HEK293T (cell line): ENCODE data around the gene FAH.

Source experiments
- CTCF ChIA-PET: fragments of 350-600 bp; formaldehyde crosslinking; extraction: SDS; loops from one replicate; lab custom pipeline; 2021; ENCODE audit warnings: antibody characterized with exemption, inconsistent platforms; lab: Yijun Ruan, JAX
- POLR2A ChIA-PET: fragments of 350-600 bp; formaldehyde crosslinking; extraction: SDS; loops from one replicate; lab custom pipeline; 2020; ENCODE audit warnings: antibody characterized with exemption, inconsistent platforms; lab: Yijun Ruan, JAX
- DNase-seq: peaks from one replicate; pipeline ENCODE4 v3.0.0; 2012; ENCODE audit warnings: mixed read lengths; ENCODE audit errors: extremely low spot score
- ARNT ChIP-seq: fragments of 450-650 bp; IDR thresholded peaks from 2 replicates; pipeline ENCODE4 v1.6.1; 2017; ENCODE audit warnings: mild to moderate bottlenecking
- BHLHE40 ChIP-seq: fragments of 450-650 bp; IDR thresholded peaks from 2 replicates; pipeline ENCODE4 v1.6.1; 2016; ENCODE audit warnings: mild to moderate bottlenecking, moderate library complexity, borderline replicate concordance
- CTBP1 ChIP-seq: fragments of 450-650 bp; IDR thresholded peaks from 2 replicates; pipeline ENCODE4 v1.6.1; 2016; ENCODE audit warnings: borderline replicate concordance
- ELF4 ChIP-seq: fragments of 450-650 bp; IDR thresholded peaks from 2 replicates; pipeline ENCODE4 v1.6.1; 2017; ENCODE audit warnings: antibody characterized with exemption
- FOXA1 ChIP-seq: fragments of 450-650 bp; IDR thresholded peaks from 2 replicates; pipeline ENCODE4 v1.6.1; 2016; ENCODE audit warnings: mild to moderate bottlenecking
- FOXK2 ChIP-seq: fragments of 450-650 bp; IDR thresholded peaks from 2 replicates; pipeline ENCODE4 v1.6.1; 2016; ENCODE audit warnings: mild to moderate bottlenecking
- FOXM1 ChIP-seq: fragments of 450-650 bp; IDR thresholded peaks from 2 replicates; pipeline ENCODE4 v1.6.1; 2017; ENCODE audit warnings: mild to moderate bottlenecking, borderline replicate concordance
- HDGF ChIP-seq: fragments of 450-650 bp; IDR thresholded peaks from 2 replicates; pipeline ENCODE4 v1.6.1; 2017; ENCODE audit warnings: antibody characterized with exemption, borderline replicate concordance
- L3MBTL2 ChIP-seq: fragments of 450-650 bp; conservative IDR thresholded peaks from 2 replicates; pipeline ENCODE4 v1.6.1; 2016; ENCODE audit warnings: mild to moderate bottlenecking
- LEF1 ChIP-seq: fragments of 450-650 bp; IDR thresholded peaks from 2 replicates; pipeline ENCODE4 v1.6.1; 2017; ENCODE audit warnings: mild to moderate bottlenecking, borderline replicate concordance
- NFRKB ChIP-seq: fragments of 450-650 bp; IDR thresholded peaks from 2 replicates; pipeline ENCODE4 v1.6.1; 2016; ENCODE audit warnings: mild to moderate bottlenecking, moderate library complexity
- PKNOX1 ChIP-seq: fragments of 450-650 bp; IDR thresholded peaks from 2 replicates; pipeline ENCODE4 v1.6.1; 2016
- SP1 ChIP-seq: fragments of 450-650 bp; IDR thresholded peaks from 2 replicates; pipeline ENCODE4 v1.6.1; 2017
- SUZ12 ChIP-seq: fragments of 450-650 bp; IDR thresholded peaks from 2 replicates; pipeline ENCODE4 v1.6.1; 2016; ENCODE audit warnings: mild to moderate bottlenecking
- TARDBP ChIP-seq: fragments of 450-650 bp; IDR thresholded peaks from 2 replicates; pipeline ENCODE4 v1.6.1; 2016
- ZNF384 ChIP-seq: fragments of 450-650 bp; IDR thresholded peaks from 2 replicates; pipeline ENCODE4 v1.6.1; 2016

Gene FAH

DNA sequence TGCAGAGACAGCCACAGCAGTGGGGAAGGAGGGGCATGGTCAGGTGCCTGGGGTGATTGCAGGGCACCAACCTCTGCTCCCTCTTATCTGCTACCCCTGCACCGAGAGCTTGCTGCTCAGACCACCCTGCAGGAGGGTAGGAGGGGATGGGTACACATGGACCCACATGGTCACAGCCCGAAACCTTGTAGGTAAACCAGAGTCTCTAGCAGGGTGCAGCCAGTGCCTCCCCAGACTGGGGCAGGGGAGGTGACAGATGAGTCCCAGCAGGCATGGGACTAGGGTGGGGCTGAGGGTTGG is 49.2 kb downstream of the FAH start:
- DNase-seq: no peak
- no peak for TF ChIP-seq FOXM1
- TF ChIP-seq NFRKB: no peak
- no peak for TF ChIP-seq HDGF
- no peak for TF ChIP-seq FOXK2
- TF ChIP-seq CTBP1: no peak
- TF ChIP-seq LEF1: no peak
- no peak for TF ChIP-seq SUZ12
- no peak for TF ChIP-seq ARNT
- no peak for TF ChIP-seq L3MBTL2
- TF ChIP-seq BHLHE40: no peak
- TF ChIP-seq SP1: no peak
- ChIA-PET POLR2A (no interaction called here), CTCF (no interaction called here)

- TF ChIP-seq ARNT (no peak), LEF1 (no peak), TARDBP (no peak), FOXA1 (no peak), ZNF384 (no peak), BHLHE40 (no peak), ELF4 (no peak), NFRKB (no peak), FOXM1 (no peak), CTBP1 (no peak), PKNOX1 (no peak), FOXK2 (no peak), SUZ12 (no peak), SP1 (no peak), HDGF (no peak), L3MBTL2 (no peak)
- POLR2A ChIA-PET: no interaction called here
- CTCF ChIA-PET: no interaction called here
- no peak for DNase-seq
These were observed 50.0 kb downstream of the FAH start for GRCh38 chr15:80202641-80203360.

DNA sequence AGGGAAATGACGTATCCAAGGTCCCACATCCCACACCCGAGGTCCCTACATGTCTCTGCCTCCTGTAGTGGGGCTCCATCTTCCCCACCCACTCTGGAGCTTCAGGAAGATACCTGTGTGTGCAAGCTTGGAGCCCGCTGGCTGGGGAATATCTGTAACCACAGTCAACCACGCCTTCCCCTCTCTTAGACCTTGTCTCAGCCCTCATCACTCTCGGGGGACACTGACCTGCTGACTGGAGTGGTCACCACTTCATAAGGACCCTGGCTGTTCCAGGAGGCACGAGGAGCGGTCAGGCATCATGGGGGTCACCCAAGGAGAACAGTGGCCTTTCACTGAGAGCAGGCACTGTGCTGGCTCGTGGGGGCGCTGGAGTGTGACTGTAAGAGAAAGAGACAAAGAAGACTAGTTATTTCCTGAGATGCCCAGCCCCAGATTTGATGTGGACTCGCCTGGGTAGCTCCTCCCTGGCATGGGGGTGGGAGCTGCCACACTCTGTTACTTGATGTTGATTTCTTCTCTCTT is 50.6 kb downstream of the FAH start:
- TF ChIP-seq LEF1 (no peak), ZNF384 (no peak), FOXM1 (no peak), PKNOX1 (no peak), FOXA1 (no peak), L3MBTL2 (no peak), SUZ12 (no peak), SP1 (no peak), ARNT (no peak)
- ChIA-PET POLR2A (no interaction called here), CTCF (no interaction called here)
- no peak for DNase-seq

- no peak for TF ChIP-seq NFRKB
- no peak for TF ChIP-seq SP1
- no peak for TF ChIP-seq PKNOX1
- no peak for TF ChIP-seq BHLHE40
- TF ChIP-seq L3MBTL2: no peak
- no peak for TF ChIP-seq FOXK2
- TF ChIP-seq TARDBP: no peak
- TF ChIP-seq LEF1: no peak
- no peak for TF ChIP-seq FOXM1
- no peak for TF ChIP-seq ZNF384
- TF ChIP-seq ELF4: no peak
- no peak for TF ChIP-seq SUZ12
- TF ChIP-seq FOXA1: no peak
- no peak for TF ChIP-seq HDGF
- no peak for TF ChIP-seq CTBP1
- no peak for TF ChIP-seq ARNT
- ChIA-PET POLR2A (no interaction called here), CTCF (no interaction called here)
- DNase-seq: no peak
These were observed 51.4 kb downstream of the FAH start for GRCh38 chr15:80204231-80204630.

- DNase-seq: no peak
- CTCF ChIA-PET: no interaction called here
- POLR2A ChIA-PET: no interaction called here
- TF ChIP-seq LEF1: no peak
These were observed 55.1 kb downstream of the FAH start for GRCh38 chr15:80207887-80208286.

- CTCF ChIA-PET: no interaction called here
- POLR2A ChIA-PET: no interaction called here
- no peak for DNase-seq
- no peak for TF ChIP-seq HDGF
- no peak for TF ChIP-seq L3MBTL2
- TF ChIP-seq PKNOX1: no peak
- no peak for TF ChIP-seq FOXM1
- TF ChIP-seq SUZ12: no peak
- TF ChIP-seq CTBP1: no peak
- no peak for TF ChIP-seq NFRKB
- no peak for TF ChIP-seq ZNF384
- no peak for TF ChIP-seq FOXA1
- no peak for TF ChIP-seq ELF4
- TF ChIP-seq ARNT: no peak
- TF ChIP-seq FOXK2: no peak
- no peak for TF ChIP-seq SP1
- no peak for TF ChIP-seq LEF1
- no peak for TF ChIP-seq TARDBP
These were observed 56.2 kb downstream of the FAH start for GRCh38 chr15:80208758-80209734.
